HCEC 1CT (cell line): ENCODE measurements around the gene GPRIN2.
A peak's percentile ranks its signal among the peaks of the same experiment; 100 is the strongest.
"Not testable (repeated sequence)": the region's sequence is repeated elsewhere in the genome, so short reads cannot be mapped to it uniquely, and the experiment has no call there.

Experiments used
- DNase-seq: peaks from one replicate; pipeline ENCODE4 v3.0.0-alpha.2; 2017

Gene GPRIN2

DNA sequence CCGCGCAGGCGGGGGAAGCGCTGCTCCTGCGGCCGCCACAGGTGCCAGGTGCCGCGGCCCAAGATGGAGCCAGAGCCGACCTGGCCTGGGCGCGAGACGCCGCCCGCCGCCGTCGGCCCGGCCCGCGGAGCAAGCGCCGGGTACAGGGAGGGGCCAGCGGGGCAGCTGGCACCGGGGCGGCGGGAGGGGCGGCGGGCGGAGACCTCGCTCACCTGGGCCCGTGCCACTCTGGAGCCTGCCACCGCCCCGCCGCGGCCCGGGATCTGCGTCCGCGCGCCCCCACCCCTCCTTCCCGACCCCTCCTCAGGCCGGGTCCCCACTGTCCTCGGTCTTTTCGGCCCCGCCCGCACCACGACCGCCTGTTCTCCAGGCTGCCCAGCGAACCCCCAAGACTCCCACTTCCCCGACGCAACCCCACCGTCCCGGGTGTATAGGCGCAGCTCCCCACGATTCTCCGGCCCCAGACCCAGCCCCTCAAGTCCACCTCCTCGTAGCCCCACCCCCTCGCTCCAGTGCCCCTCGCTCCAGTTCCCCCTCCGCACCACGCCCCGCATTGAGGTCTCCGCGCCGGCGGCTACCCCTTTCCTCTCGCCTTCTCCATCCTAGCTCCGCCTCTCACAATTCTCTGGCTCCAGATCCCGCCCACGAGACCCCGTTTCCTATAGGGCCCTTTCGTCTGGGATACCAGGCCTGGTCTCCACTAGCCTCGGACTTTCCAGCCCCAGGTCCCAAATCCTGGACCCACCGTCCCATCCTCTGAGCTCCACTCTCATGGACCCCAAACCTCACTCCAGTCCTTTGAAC, at the start of gene GPRIN2:
GPRIN2 (minus strand) TSS at position 144 of the 804 bp plus-strand sequence. CDS start 5,922 bp downstream, outside the sequence.
- DNase-seq: no peak

GRCh38 chr10:46600516-46600915, 44.1 kb upstream of the GPRIN2 start:
- DNase-seq: not testable (repeated sequence)

- not testable (repeated sequence) for DNase-seq
Observed at GRCh38 chr10:46597616-46598246, 41.3 kb upstream of the GPRIN2 start.

DNA sequence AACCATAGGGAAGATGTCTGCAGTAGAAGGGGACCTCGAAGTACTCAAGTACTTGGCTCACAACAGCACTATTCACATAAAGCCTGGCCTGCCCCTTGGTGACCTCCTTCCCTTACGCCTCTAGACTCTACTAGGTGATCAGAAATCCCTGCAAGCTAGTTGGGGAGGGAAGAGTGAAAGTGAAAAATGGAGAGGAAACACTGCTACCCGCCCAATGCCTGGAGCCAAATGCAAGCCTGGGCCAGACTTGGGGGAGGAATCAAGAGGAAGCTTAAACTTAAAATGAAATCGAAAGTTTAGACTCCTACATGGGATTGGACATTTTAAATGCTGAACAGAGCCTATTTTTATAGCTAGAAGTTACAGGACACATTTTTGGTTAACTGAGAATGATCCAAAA, 40.1 kb upstream of the GPRIN2 start:
- DNase-seq: not testable (repeated sequence)

DNA sequence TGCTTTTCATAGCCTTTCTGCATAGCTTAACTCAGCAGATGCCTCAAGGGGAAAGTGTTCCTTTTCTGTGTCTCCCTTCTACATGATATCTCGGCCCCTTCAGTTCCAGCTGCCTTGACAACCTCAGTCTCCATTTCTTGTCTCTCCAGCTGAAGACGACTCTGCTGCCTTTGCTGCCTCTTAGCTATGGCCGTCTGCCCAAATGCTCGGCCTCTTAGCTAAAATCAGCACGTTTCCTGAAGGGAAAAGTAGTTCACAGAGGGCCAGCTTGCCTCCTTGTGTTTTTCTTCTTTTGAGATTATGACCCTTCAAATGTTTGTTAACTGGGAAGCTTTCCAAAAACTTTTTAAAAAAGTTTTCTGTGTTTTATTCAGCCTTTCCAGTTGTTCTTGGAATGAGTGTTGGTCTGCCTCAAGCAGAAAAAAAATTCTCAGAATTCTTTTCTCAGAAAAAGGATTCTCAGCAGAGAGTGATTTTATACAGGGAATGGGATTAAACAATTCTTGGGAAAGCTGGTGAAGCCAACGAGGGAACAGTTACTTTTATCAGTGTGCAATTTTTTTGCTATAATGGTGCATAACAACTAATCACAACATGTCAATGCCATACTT, 38.1 kb upstream of the GPRIN2 start:
- not testable (repeated sequence) for DNase-seq

- DNase-seq: not testable (repeated sequence)
Observed at GRCh38 chr10:46593307-46593706, 36.8 kb upstream of the GPRIN2 start.

- not testable (repeated sequence) for DNase-seq
Observed at GRCh38 chr10:46591053-46591452, 34.6 kb upstream of the GPRIN2 start.

- DNase-seq: not testable (repeated sequence)
Observed at GRCh38 chr10:46589589-46589988, 33.1 kb upstream of the GPRIN2 start.

DNA sequence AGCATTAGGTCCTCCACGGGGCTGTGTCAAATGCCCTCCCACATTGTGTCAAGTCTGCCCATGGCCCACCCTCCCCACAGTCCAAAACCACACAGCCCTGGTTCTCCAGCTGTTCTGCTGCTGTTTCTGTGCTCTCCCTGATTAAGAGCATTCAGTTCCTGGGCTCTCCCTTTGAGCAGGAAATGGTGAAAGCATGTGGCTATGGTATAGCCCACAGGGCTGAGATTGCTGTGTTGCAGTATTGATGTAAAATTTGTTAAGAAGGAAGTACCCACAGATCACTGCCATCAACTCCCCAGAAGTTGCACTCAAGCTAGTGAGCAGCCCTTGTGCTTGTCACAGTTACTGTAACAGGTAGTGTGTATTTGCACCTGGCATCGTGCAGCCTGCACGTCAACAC, 31.8 kb upstream of the GPRIN2 start:
- DNase-seq: not testable (repeated sequence)

DNA sequence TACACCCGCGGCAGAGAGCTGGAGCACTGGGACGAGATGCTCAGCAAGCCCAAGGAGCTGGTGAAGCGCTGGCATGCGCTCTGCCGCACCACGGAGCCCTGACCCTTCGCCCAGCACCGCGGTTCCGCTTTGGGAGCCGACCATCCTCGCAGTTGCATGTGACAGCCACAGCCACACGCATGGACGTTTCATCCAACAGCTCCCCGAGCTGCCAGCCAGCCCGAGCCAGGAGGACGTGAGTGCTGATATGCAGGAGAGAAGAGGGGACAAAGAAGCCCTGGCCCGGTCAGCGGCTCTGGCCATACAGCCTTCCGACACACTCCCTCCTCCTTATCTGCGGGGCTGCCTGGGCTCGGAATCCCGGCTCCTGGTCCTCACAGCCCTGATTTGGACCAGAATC, 31.1 kb upstream of the GPRIN2 start:
- DNase-seq: not testable (repeated sequence)

DNA sequence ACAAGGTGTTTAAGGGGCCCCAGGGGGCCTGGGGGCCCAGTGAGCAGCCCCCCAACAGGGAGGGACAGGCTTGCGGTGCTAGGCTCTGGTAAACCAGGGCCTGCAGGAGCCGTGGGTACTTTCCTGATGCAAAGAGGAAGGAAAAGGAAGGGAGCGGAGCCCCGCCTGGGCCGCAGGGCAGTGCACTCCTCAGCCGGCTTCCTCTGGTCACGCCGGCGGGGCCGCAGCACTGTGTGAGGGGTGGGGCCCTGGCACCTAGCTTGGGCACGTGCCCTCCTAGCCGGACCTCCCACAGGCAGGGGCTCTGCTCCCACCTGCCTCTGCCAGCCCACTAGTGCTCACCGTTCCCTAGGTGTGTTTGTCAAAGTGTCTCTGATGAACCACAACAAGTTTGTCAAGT, 28.8 kb upstream of the GPRIN2 start:
- DNase-seq: not testable (repeated sequence)

DNA sequence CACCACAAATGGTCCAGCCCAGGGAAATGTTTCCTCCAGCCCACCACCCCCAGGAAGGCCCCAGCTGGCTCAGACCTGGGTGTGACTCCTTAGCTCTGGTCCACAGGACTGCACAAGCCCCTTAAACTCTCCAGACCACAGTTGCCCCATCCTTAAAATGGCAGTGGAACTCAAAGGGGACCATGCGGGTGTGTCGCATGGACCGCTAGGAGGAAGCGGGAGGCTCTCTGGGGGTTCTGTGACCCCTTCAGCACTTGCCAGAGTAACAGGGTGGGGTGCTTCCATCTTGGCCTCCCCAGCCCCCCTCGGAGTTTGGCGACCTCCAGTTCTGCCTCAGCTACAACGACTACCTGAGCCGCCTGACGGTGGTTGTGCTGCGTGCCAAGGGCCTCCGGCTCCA, 27.7 kb upstream of the GPRIN2 start:
- DNase-seq: not testable (repeated sequence)

- DNase-seq: not testable (repeated sequence)
Observed at GRCh38 chr10:46582568-46582967, 26.1 kb upstream of the GPRIN2 start.

- DNase-seq: not testable (repeated sequence)
Observed at GRCh38 chr10:46581997-46582396, 25.5 kb upstream of the GPRIN2 start.

DNA sequence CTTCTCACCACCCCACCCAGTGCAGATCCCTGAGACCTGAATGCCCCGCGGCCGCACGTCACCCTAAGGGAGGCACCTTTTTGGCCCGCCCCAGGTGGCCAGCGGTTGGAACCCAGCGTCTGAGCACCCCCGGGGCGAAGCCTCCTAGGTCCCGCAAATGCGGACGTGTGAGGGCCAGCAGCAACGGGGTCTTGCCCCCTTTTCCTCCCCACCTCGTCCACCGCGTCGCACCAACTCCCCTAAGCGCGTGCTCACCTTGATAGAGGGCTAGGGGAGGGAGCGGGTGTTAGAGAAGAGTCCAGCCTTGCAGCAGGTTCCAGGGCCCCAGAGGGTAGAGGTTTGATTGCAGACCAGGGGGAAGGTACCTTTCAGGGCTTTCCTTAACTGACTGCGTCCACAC, 22.9 kb upstream of the GPRIN2 start:
- DNase-seq: not testable (repeated sequence)

DNA sequence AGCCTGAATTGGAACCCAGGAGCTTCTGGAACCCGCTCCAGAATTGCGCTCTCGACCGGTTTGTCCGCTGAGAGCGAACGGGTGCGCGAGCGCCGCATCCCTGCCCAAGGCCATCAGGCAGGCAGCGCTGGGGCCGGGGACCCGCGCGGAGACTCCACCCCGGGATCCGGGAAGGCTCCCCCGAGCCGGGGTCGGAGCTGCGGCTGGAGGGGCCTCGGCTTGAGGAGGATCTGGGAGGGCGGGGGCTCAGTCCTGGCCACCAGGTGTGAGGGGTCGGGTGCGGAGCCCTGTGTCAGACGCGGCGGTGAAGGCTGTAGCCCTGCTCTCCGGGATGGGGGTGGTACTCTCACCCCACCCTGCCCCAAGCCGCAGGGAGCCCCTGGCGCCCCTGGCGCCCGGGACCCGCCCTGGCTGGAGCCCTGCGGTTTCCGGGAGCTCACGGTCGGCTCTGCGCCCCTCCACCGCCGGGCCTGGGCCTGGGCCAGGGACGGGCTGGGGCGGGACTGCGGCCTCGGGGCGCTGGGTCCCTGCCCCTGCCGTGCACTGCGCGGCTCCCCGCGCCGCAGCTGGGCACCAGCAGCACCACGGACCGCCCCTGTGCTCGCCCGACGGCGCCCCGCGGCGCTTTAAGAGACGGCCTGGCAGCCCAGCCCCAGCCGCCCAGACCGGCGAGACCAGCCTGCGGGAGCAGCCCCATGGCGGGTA, 22.2 kb upstream of the GPRIN2 start, which contains the start of gene SYT15:
SYT15 (plus strand) TSS at position 655 of the 705 bp plus-strand sequence; CDS start at position 696, 41 bp downstream.
- DNase-seq: not testable (repeated sequence)

DNA sequence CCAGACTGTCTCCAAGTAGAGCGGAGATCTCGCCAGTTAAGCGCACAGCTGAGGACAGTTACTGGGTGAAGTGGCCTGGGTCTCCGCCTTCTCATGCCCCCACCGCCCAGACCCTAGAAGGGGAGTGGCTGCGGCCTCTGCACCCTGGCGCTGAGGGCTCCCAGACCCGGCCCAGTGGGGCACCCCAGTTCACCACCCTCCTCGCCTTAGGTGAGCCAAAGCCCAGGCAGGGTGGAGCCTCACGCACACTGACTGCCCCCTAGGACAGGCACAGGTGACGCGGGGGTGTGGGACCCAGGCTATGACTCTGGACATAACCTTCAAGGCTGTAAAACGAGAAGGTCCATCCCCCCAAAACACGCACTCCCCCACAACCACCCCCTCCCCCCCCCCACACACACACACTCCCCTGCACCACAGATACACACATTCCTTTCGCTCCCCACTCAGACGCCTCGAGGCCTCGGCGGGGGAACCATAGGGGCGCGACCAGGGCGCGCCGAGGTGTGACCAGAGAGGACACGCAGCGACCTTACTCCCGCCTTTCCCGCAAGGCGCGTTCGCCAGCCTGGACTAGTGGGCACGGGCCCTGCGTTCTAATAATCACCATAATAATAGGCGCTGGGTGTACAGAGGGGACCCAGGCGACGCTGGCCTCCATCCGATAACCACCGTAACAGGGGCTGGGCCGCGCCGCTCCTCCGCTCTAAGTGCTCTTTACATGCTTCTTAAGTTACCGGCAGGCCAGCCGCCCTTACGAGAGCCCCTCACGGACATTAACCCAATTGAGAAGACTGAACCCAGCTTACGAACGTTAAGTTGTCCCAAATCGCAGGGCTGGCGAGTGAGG, 21.4 kb upstream of the GPRIN2 start:
- DNase-seq: not testable (repeated sequence)

- DNase-seq: not testable (repeated sequence)
Observed at GRCh38 chr10:46573884-46574283, 17.4 kb upstream of the GPRIN2 start.

- DNase-seq: peak; percentile 33
Observed at GRCh38 chr10:46573314-46573713, 16.9 kb upstream of the GPRIN2 start.

GRCh38 chr10:46572765-46573164, 16.3 kb upstream of the GPRIN2 start:
- DNase-seq: not testable (repeated sequence)

DNA sequence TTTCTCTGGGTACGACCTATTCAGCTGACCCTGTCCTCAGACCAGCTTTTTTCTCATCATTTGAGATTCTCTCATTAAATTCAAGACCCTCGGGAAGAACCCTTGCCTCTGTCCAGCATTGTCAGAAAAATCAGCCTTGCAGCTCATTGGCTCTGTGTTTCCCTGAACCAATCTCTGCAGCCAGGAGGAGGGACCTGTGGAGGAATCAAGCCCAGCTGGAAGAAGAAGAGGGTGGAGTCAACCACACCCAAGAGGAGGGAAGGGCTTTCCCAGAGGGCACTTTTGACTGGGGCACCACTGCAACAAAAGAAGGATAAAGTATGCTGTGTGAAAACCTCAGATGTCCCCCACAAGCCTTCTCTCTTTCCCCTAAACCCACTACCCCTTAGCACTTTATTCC, 14.2 kb upstream of the GPRIN2 start:
- not testable (repeated sequence) for DNase-seq

- DNase-seq: not testable (repeated sequence)
Observed at GRCh38 chr10:46567151-46567550, 10.7 kb upstream of the GPRIN2 start.
